Measurements from ENCODE around the gene EPB41L5. TPM values are rescaled to one million over a fixed set of nuclear protein-coding genes. Genes with fewer than 3 reads are reported as not detected.

The EPB41L5 gene
- total RNA-seq, 1 experiment from 2014 or later: 34.9 TPM

DNA sequence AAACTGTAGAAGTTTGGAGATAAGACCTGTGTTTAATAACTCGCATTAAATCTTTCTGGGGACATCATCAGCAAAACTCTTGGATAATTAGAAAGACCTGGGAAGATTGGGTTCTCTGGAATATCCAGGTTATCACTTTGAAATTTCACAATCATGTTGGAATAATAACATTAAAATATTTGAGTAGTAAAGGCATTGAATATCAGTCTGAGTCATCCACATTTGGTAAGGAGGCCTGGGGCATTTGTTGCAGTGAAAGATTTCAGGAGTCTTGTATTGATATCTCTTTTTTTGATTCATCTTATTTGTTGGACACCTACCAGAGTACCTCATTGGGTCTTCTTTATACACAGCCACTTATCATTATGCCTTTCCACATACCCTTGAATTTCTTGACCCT, 95.9 kb downstream of the EPB41L5 start (continued):
- TF ChIP-seq, protein P1, sequence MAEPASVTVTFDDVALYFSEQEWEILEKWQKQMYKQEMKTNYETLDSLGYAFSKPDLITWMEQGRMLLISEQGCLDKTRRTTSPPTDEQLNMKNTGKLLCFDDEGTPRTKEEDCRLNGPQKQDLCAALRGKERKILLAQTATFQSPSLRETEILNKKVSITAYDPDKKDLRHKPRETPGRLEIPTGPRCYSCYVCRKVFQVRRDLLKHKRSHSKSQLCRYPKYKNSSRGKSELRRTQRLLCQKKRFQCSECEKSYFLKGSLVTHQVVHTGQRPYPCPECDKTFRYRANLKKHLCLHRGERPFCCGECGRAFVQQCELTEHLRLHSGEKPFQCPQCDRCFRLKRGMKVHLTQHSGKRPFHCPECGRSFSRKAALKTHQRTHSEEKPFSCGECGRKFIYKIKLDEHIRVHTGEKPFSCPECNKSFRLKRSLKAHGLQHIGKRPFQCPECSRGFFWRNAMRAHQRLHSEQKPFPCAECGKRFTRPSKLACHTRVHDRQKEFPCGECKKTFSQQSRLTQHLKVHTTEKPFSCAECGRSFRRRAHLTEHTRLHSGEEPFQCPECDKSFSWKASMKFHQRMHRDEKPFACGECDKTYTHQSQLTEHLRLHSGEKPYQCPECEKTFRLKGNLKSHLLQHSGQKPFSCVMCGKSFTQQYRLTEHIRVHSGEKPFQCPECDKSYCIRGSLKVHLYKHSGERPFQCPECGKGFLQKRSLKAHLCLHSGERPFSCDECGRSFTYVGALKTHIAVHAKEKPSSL (CRISPR knock-in tag; conservative IDR thresholded peaks at IDR 0.05): no peak
- TF ChIP-seq, protein P2, sequence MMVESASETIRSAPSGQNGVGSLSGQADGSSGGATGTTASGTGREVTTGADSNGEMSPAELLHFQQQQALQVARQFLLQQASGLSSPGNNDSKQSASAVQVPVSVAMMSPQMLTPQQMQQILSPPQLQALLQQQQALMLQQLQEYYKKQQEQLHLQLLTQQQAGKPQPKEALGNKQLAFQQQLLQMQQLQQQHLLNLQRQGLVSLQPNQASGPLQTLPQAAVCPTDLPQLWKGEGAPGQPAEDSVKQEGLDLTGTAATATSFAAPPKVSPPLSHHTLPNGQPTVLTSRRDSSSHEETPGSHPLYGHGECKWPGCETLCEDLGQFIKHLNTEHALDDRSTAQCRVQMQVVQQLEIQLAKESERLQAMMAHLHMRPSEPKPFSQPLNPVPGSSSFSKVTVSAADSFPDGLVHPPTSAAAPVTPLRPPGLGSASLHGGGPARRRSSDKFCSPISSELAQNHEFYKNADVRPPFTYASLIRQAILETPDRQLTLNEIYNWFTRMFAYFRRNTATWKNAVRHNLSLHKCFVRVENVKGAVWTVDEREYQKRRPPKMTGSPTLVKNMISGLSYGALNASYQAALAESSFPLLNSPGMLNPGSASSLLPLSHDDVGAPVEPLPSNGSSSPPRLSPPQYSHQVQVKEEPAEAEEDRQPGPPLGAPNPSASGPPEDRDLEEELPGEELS (CRISPR knock-in tag; IDR thresholded peaks at IDR 0.05): no peak
- no peak for TF ChIP-seq SMAD4 (CRISPR knock-in tag; IDR thresholded peaks at IDR 0.05)
- TF ChIP-seq GTF2I (CRISPR knock-in tag; conservative IDR thresholded peaks at IDR 0.05): no peak
- TF ChIP-seq, protein P3, sequence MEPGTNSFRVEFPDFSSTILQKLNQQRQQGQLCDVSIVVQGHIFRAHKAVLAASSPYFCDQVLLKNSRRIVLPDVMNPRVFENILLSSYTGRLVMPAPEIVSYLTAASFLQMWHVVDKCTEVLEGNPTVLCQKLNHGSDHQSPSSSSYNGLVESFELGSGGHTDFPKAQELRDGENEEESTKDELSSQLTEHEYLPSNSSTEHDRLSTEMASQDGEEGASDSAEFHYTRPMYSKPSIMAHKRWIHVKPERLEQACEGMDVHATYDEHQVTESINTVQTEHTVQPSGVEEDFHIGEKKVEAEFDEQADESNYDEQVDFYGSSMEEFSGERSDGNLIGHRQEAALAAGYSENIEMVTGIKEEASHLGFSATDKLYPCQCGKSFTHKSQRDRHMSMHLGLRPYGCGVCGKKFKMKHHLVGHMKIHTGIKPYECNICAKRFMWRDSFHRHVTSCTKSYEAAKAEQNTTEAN (CRISPR knock-in tag; IDR thresholded peaks at IDR 0.05): no peak

DNA sequence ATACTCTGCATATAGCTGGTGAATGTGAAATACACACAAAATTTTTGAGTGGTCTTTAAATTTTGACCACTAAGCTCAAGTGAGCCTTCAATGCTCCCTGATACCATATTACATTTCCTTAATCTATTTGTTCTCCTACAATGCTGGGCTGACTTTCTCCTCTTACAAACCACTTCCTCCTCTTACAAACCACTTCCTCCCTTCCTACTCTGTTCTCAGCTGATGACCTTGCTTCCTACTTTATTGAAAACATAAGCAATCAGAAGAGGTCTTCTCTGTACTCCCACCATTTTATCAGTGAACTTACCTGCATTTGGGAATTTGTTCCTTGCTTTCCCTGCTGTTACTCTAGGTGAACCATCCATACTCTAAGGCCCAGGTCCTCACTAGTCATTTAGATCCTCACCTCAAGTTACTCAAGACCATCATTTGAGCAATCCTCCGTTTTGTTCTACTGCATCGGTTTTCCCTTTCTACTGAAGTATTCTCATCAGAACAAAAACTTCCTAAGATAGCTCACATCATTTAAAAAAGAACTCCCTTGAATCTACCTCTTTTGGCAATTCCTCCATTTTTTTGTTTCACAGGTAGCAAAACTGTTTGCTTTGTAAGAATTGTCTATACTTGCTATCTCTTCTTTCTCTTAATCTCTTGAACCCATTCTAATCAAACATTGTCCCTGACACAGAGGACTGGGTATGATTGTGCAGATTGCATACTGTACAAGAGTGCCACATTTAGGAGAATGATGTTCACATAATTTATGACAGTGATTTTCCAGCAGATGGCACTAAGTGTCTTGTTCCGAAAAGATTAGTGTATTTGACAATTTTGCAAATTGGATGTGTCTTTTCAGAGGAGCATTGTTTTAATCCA, 96.5 kb downstream of the EPB41L5 start:
- Mint-ChIP-seq H3K9me3 (no peaks in the 10 kb centered on the region), H3K27ac (no peak overlapping the region), H3K36me3 (no peaks in the 10 kb centered on the region), H3K4me3 (no peak overlapping the region), H3K27me3 (ENCODE audit: low read depth) (no peaks in the 10 kb centered on the region), H3K4me1 (no peaks in the 10 kb centered on the region)
- ATAC-seq: no peak
- ChIA-PET POLR2A (no interaction called here), CTCF (no interaction called here)
- DNase-seq (ENCODE audit: low spot score): no peak
- TF ChIP-seq MXD4 (CRISPR knock-in tag; IDR thresholded peaks at IDR 0.05; ENCODE audit: borderline replicate concordance): no peak
- TF ChIP-seq ESRRA (CRISPR knock-in tag; IDR thresholded peaks at IDR 0.05; ENCODE audit: borderline replicate concordance): no peak
- TF ChIP-seq, protein P4, sequence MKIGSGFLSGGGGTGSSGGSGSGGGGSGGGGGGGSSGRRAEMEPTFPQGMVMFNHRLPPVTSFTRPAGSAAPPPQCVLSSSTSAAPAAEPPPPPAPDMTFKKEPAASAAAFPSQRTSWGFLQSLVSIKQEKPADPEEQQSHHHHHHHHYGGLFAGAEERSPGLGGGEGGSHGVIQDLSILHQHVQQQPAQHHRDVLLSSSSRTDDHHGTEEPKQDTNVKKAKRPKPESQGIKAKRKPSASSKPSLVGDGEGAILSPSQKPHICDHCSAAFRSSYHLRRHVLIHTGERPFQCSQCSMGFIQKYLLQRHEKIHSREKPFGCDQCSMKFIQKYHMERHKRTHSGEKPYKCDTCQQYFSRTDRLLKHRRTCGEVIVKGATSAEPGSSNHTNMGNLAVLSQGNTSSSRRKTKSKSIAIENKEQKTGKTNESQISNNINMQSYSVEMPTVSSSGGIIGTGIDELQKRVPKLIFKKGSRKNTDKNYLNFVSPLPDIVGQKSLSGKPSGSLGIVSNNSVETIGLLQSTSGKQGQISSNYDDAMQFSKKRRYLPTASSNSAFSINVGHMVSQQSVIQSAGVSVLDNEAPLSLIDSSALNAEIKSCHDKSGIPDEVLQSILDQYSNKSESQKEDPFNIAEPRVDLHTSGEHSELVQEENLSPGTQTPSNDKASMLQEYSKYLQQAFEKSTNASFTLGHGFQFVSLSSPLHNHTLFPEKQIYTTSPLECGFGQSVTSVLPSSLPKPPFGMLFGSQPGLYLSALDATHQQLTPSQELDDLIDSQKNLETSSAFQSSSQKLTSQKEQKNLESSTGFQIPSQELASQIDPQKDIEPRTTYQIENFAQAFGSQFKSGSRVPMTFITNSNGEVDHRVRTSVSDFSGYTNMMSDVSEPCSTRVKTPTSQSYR (CRISPR knock-in tag; IDR thresholded peaks at IDR 0.05): no peak
- TF ChIP-seq, protein P5, sequence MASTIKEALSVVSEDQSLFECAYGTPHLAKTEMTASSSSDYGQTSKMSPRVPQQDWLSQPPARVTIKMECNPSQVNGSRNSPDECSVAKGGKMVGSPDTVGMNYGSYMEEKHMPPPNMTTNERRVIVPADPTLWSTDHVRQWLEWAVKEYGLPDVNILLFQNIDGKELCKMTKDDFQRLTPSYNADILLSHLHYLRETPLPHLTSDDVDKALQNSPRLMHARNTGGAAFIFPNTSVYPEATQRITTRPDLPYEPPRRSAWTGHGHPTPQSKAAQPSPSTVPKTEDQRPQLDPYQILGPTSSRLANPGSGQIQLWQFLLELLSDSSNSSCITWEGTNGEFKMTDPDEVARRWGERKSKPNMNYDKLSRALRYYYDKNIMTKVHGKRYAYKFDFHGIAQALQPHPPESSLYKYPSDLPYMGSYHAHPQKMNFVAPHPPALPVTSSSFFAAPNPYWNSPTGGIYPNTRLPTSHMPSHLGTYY (CRISPR knock-in tag; IDR thresholded peaks at IDR 0.05): no peak
- no peak for TF ChIP-seq ZNF263 (CRISPR knock-in tag; IDR thresholded peaks at IDR 0.05; ENCODE audit: low read depth)
- TF ChIP-seq, protein P6, sequence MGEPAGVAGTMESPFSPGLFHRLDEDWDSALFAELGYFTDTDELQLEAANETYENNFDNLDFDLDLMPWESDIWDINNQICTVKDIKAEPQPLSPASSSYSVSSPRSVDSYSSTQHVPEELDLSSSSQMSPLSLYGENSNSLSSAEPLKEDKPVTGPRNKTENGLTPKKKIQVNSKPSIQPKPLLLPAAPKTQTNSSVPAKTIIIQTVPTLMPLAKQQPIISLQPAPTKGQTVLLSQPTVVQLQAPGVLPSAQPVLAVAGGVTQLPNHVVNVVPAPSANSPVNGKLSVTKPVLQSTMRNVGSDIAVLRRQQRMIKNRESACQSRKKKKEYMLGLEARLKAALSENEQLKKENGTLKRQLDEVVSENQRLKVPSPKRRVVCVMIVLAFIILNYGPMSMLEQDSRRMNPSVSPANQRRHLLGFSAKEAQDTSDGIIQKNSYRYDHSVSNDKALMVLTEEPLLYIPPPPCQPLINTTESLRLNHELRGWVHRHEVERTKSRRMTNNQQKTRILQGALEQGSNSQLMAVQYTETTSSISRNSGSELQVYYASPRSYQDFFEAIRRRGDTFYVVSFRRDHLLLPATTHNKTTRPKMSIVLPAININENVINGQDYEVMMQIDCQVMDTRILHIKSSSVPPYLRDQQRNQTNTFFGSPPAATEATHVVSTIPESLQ (CRISPR knock-in tag; IDR thresholded peaks at IDR 0.05): no peak
- TF ChIP-seq, protein P7, sequence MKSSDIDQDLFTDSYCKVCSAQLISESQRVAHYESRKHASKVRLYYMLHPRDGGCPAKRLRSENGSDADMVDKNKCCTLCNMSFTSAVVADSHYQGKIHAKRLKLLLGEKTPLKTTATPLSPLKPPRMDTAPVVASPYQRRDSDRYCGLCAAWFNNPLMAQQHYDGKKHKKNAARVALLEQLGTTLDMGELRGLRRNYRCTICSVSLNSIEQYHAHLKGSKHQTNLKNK (CRISPR knock-in tag; IDR thresholded peaks at IDR 0.05): no peak
- TF ChIP-seq ZNF317 (CRISPR knock-in tag; IDR thresholded peaks at IDR 0.05; ENCODE audit: borderline replicate concordance, low read depth): no peak
- no peak for TF ChIP-seq NFE2L1 (CRISPR knock-in tag; IDR thresholded peaks at IDR 0.05)
- TF ChIP-seq, protein P8, sequence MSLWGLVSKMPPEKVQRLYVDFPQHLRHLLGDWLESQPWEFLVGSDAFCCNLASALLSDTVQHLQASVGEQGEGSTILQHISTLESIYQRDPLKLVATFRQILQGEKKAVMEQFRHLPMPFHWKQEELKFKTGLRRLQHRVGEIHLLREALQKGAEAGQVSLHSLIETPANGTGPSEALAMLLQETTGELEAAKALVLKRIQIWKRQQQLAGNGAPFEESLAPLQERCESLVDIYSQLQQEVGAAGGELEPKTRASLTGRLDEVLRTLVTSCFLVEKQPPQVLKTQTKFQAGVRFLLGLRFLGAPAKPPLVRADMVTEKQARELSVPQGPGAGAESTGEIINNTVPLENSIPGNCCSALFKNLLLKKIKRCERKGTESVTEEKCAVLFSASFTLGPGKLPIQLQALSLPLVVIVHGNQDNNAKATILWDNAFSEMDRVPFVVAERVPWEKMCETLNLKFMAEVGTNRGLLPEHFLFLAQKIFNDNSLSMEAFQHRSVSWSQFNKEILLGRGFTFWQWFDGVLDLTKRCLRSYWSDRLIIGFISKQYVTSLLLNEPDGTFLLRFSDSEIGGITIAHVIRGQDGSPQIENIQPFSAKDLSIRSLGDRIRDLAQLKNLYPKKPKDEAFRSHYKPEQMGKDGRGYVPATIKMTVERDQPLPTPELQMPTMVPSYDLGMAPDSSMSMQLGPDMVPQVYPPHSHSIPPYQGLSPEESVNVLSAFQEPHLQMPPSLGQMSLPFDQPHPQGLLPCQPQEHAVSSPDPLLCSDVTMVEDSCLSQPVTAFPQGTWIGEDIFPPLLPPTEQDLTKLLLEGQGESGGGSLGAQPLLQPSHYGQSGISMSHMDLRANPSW (CRISPR knock-in tag; conservative IDR thresholded peaks at IDR 0.05; ENCODE audit: low read depth): no peak
- no peak for TF ChIP-seq SMAD3 (CRISPR knock-in tag; IDR thresholded peaks at IDR 0.05; ENCODE audit: borderline replicate concordance)
- TF ChIP-seq, protein P9, sequence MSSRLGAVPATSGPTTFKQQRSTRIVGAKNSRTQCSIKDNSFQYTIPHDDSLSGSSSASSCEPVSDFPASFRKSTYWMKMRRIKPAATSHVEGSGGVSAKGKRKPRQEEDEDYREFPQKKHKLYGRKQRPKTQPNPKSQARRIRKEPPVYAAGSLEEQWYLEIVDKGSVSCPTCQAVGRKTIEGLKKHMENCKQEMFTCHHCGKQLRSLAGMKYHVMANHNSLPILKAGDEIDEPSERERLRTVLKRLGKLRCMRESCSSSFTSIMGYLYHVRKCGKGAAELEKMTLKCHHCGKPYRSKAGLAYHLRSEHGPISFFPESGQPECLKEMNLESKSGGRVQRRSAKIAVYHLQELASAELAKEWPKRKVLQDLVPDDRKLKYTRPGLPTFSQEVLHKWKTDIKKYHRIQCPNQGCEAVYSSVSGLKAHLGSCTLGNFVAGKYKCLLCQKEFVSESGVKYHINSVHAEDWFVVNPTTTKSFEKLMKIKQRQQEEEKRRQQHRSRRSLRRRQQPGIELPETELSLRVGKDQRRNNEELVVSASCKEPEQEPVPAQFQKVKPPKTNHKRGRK (CRISPR knock-in tag; IDR thresholded peaks at IDR 0.05; ENCODE audit: borderline replicate concordance): no peak
